Neuronal stem cell (in vitro differentiated cells): ENCODE data around the gene ZNF383.
"Not testable (repeated sequence)": the region's sequence is repeated elsewhere in the genome, so short reads cannot be mapped to it uniquely, and the experiment has no call there.

Experiments
- DNase-seq: peaks from one replicate; pipeline ENCODE4 v3.0.0-alpha.2; 2013; ENCODE audit warnings: low spot score
- H2AFZ ChIP-seq: one replicate; pipeline ENCODE4 v1.6.1; 2013; ENCODE audit warnings: mild to moderate bottlenecking, low read length, inconsistent platforms
- H2AK5ac ChIP-seq: 2 replicates; pipeline ENCODE4 v1.6.1; 2013; ENCODE audit warnings: low read depth, mild to moderate bottlenecking, inconsistent platforms, low read length, moderate library complexity, mixed read lengths
- H2BK120ac ChIP-seq: 2 replicates; pipeline ENCODE4 v1.6.1; 2013; ENCODE audit warnings: low read depth, mild to moderate bottlenecking, inconsistent platforms, low read length, moderate library complexity, mixed read lengths
- H2BK12ac ChIP-seq: one replicate; pipeline ENCODE4 v1.6.1; 2013; ENCODE audit warnings: low read length, inconsistent platforms
- H2BK15ac ChIP-seq: 2 replicates; pipeline ENCODE4 v1.6.1; 2013; ENCODE audit warnings: mild to moderate bottlenecking, low read length, inconsistent platforms, mixed read lengths
- H2BK5ac ChIP-seq: one replicate; pipeline ENCODE4 v1.6.1; 2013; ENCODE audit warnings: inconsistent platforms, mild to moderate bottlenecking, low read length, moderate library complexity
- H3K14ac ChIP-seq: one replicate; pipeline ENCODE4 v1.6.1; 2013; ENCODE audit warnings: low read length, inconsistent platforms
- H3K18ac ChIP-seq: 2 replicates; pipeline ENCODE4 v1.6.1; 2013; ENCODE audit warnings: low read length, inconsistent platforms
- H3K23ac ChIP-seq: 2 replicates; pipeline ENCODE4 v1.6.1; 2013; ENCODE audit warnings: low read depth, mild to moderate bottlenecking, mixed read lengths, low read length, inconsistent platforms; ENCODE audit not compliant: poor library complexity
- H3K27ac ChIP-seq: replicated peaks from 3 replicates; pipeline ENCODE4 v1.5.1; 2013; ENCODE audit warnings: low read length, inconsistent platforms
- H3K27me3 ChIP-seq, 3 experiments: 2 replicates each; pipeline ENCODE4 v1.6.1; 2013; ENCODE audit warnings: low read length in 3 of 3, mild to moderate bottlenecking in 2 of 3, inconsistent platforms in 1 of 3, low read depth in 1 of 3, mixed read lengths in 1 of 3, moderate library complexity in 1 of 3; ENCODE audit not compliant: control insufficient read depth in 3 of 3, insufficient read depth in 3 of 3
- H3K36me3 ChIP-seq, 2 donors: replicated peaks in 1 of 2; 2 replicates each; pipeline ENCODE4 v1.6.1; 2013; ENCODE audit warnings: low read length in 2 of 2; ENCODE audit not compliant: control insufficient read depth in 2 of 2, insufficient read depth in 2 of 2
- H3K4ac ChIP-seq: 2 replicates; pipeline ENCODE4 v1.6.1; 2013; ENCODE audit warnings: inconsistent platforms, mild to moderate bottlenecking, low read length, moderate library complexity
- H3K4me1 ChIP-seq, 2 donors: 1 replicate in 1 of 2; 2 replicates in 1 of 2; pipeline ENCODE4 v1.6.1; 2013; ENCODE audit warnings: low read length in 2 of 2, low read depth in 1 of 2; ENCODE audit not compliant: control insufficient read depth in 2 of 2, insufficient read depth in 1 of 2
- H3K4me2 ChIP-seq: one replicate; pipeline ENCODE4 v1.6.1; 2013; ENCODE audit warnings: mild to moderate bottlenecking, low read length, inconsistent platforms; ENCODE audit not compliant: insufficient read depth, poor library complexity, severe bottlenecking
- H3K4me3 ChIP-seq, 2 donors: 2 replicates each; pipeline ENCODE4 v1.5.1; 2013; ENCODE audit warnings: low read length in 2 of 2, mild to moderate bottlenecking in 2 of 2, inconsistent platforms in 1 of 2, moderate library complexity in 1 of 2
- H3K79me1 ChIP-seq: one replicate; pipeline ENCODE4 v1.6.1; 2013; ENCODE audit warnings: low read depth, mild to moderate bottlenecking, inconsistent platforms, low read length, moderate library complexity
- H3K9ac ChIP-seq: one replicate; pipeline ENCODE4 v1.6.1; 2013; ENCODE audit warnings: mild to moderate bottlenecking, low read depth, low read length, inconsistent platforms; ENCODE audit not compliant: poor library complexity
- H3K9me3 ChIP-seq, 2 donors: replicated peaks in 1 of 2; 2 replicates each; pipeline versions ENCODE3 to v1.6.1; 2013; ENCODE audit warnings: low read length in 2 of 2, mild to moderate bottlenecking in 2 of 2, inconsistent platforms in 1 of 2, low read depth in 1 of 2, mixed read lengths in 1 of 2, moderate library complexity in 1 of 2; ENCODE audit not compliant: control insufficient read depth in 2 of 2, insufficient read depth in 1 of 2
- H4K8ac ChIP-seq: one replicate; pipeline ENCODE4 v1.6.1; 2013; ENCODE audit warnings: low read depth, mild to moderate bottlenecking, inconsistent platforms, low read length, moderate library complexity
- H4K91ac ChIP-seq: one replicate; pipeline ENCODE4 v1.6.1; 2013; ENCODE audit warnings: low read length, low read depth, mild to moderate bottlenecking, inconsistent platforms; ENCODE audit not compliant: poor library complexity
- WGBS, 2 donors: extraction: QIAGEN DNeasy Blood & Tissue Kit; methylation state at CpG; one replicate each; pipeline ENCODE4 v1.1.7; 2013; ENCODE audit warnings: missing lambda C conversion rate in 2 of 2, mixed read lengths in 1 of 2; ENCODE audit not compliant: insufficient read length in 2 of 2, insufficient replicate concordance in 1 of 2; ENCODE audit errors: extremely low coverage in 2 of 2; 5-methylcytosine and 5-hydroxymethylcytosine counted together

ZNF383 gene

DNA sequence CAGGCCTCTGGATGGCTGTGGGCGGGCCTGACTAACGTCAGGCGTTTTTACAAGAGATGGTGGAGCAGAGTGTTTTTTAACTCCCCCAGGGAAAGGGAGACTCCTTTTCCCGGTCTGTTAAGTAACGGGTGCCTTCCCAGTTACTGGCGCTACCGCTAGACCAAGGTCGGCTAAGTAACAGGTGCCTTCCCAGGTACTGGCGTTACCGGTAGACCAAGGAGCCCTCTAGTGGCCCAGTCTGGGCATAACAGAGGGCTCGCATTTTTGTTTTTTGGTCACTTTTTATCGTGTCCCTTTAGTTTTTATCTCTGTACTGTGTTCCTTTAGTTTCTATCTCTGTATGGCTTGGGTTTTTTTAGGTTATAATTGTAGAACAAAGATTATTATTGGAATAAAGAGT, 10.0 kb downstream of the ZNF383 start:
- H3K23ac ChIP-seq = no peak overlapping the region
- H2BK120ac ChIP-seq = no peak overlapping the region
- peaks cover 15 to 74% of the 10 kb centered on the region in 2 donors for H3K36me3 ChIP-seq
- no peak overlapping the region for H3K27ac ChIP-seq
- no CpG with 5 or more reads among the region's 12 CpGs for WGBS, 2 donors
- H2BK5ac ChIP-seq = no peak overlapping the region
- no peak overlapping the region for H4K8ac ChIP-seq
- no peaks in the 10 kb centered on the region for H3K4me1 ChIP-seq
- no peak overlapping the region for H3K14ac ChIP-seq
- H3K4me3 ChIP-seq = no peak overlapping the region
- no peak overlapping the region for H4K91ac ChIP-seq
- no peak overlapping the region for H3K4ac ChIP-seq
- no peak overlapping the region for H3K18ac ChIP-seq
- no peaks in the 10 kb centered on the region for H3K79me1 ChIP-seq
- H2AFZ ChIP-seq = no peak overlapping the region
- no peak overlapping the region for H3K9ac ChIP-seq
- no peak for DNase-seq
- H2BK12ac ChIP-seq = no peak overlapping the region
- H3K4me2 ChIP-seq = no peak overlapping the region
- H2BK15ac ChIP-seq = no peak overlapping the region
- H2AK5ac ChIP-seq = no peak overlapping the region
- no peaks in the 10 kb centered on the region for H3K27me3 ChIP-seq
- H3K9me3 ChIP-seq = peaks cover 8 to 70% of the 10 kb centered on the region in 2 donors

DNA sequence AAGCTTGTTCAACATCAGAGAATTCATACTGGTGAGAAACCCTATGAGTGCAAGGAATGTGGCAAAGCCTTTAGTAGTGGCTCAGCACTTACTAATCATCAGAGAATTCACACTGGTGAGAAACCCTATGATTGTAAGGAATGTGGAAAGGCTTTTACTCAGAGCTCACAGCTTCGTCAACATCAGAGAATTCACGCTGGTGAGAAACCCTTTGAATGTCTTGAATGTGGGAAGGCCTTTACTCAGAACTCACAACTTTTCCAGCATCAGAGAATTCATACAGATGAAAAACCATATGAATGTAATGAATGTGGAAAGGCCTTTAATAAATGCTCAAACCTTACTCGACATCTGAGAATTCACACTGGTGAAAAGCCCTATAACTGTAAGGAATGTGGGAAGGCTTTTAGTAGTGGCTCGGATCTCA, 25.2 kb downstream of the ZNF383 start:
- Histone ChIP-seq H2AK5ac (no peak overlapping the region), H2BK120ac (no peak overlapping the region), H3K27ac (no peak overlapping the region), H3K4me1 (no peaks in the 10 kb centered on the region), H3K27me3 (no peaks in the 10 kb centered on the region), H3K9me3 (peaks cover 19 to 78% of the 10 kb centered on the region in 2 donors), H3K36me3 (peaks cover 20 to 56% of the 10 kb centered on the region in 2 donors), H3K14ac (no peak overlapping the region), H3K18ac (no peak overlapping the region), H2BK5ac (no peak overlapping the region), H3K23ac (no peak overlapping the region), H3K79me1 (no peaks in the 10 kb centered on the region), H3K4me3 (no peak overlapping the region), H3K4me2 (no peak overlapping the region), H4K91ac (no peak overlapping the region), H2BK15ac (no peak overlapping the region), H4K8ac (no peak overlapping the region), H3K4ac (no peak overlapping the region), H2BK12ac (no peak overlapping the region), H3K9ac (no peak overlapping the region), H2AFZ (no peak overlapping the region)
- WGBS, 2 donors = no CpG with 5 or more reads among the region's 4 CpGs
- DNase-seq = no peak

DNA sequence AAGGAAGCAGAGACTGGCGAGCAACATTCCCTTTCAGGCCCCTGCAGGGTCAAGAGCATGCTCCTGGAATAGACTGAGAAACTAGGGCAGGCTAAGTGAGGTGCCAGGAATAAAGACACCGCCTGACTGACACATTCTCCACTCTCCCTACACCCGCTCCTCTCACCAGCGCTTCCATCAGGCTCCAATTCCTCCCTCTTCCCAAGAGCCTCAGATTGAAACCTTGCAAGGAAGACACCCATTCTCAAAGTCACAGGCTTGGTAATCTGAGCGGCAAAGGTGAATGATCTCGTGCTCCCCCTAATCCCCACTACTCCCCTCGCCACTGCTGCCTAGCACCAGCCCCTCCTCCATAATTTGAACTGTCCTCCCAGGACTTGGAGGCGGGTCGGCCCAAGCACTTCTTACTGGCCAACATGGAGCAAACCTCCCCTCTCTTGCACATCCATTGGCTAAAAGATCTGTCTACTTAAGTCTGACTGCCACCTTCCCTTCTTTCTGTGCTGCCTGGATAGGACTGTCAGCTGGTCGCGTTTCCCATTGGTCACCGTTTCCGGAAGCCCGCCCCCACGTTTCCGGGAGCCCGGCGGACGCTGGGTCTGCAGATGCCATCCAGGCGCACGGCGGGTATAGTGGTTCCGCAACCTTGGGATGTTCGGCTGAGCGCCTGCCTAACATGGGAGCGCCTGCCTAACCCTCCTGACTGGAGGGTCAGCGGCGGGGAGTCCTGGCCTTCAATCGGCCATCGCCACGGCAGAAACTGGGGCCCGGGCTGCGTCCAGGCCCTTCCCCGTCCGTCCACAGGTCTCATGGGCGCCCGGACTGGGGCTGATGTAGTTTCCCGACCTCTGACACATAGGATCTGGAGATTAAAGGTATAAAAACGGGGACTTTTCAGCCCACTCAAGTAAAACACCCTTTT, 33.6 kb downstream of the ZNF383 start:
- Histone ChIP-seq H4K91ac (no peak overlapping the region), H3K4ac (no peak overlapping the region), H3K27me3 (no peaks in the 10 kb centered on the region), H3K9ac (peak overlapping the region; percentile 85), H3K27ac (no peak overlapping the region), H3K4me2 (peak overlapping the region; percentile 37), H3K9me3 (peaks cover 13 to 25% of the 10 kb centered on the region in 2 donors), H4K8ac (no peak overlapping the region), H3K79me1 (peaks cover 3% of the 10 kb centered on the region), H2BK120ac (no peak overlapping the region), H3K36me3 (no peaks in the 10 kb centered on the region), H3K4me1 (no peaks in the 10 kb centered on the region), H3K4me3 (peak overlapping the region in 1 of 2 donors; percentile 91), H3K14ac (no peak overlapping the region), H2AFZ (no peak overlapping the region), H3K23ac (no peak overlapping the region), H3K18ac (peak overlapping the region; percentile 25), H2AK5ac (no peak overlapping the region), H2BK15ac (no peak overlapping the region), H2BK12ac (no peak overlapping the region), H2BK5ac (no peak overlapping the region)
- WGBS, 2 donors = no CpG with 5 or more reads among the region's 39 CpGs
- peak; percentile 76 for DNase-seq

DNA sequence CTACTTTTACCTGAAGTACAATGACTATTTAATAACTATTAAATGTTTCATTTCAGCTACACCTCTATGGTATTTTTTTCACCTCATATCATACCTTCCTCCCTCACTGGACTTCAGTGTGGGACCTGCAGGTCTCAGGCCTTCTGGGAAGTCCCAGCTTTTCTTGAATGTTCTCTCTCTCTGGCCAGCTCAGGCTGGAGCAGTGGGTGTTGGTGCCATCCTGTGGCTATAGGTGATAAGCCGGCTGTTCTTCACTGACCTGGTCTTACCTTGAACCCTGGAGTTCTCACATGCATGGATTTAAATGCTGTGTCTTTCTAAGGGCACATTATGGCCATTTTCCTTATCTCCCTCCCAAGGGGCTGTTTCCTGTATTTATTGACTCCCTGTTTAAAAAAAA, 45.0 kb downstream of the ZNF383 start:
- H3K9ac ChIP-seq, DNase-seq, H3K27ac ChIP-seq, H2BK12ac ChIP-seq, H3K4ac ChIP-seq, H3K4me2 ChIP-seq, H3K4me1 ChIP-seq, H3K4me3 ChIP-seq, H3K18ac ChIP-seq, H3K79me1 ChIP-seq, H3K36me3 ChIP-seq, H2BK120ac ChIP-seq, H3K23ac ChIP-seq, H2AFZ ChIP-seq, H4K91ac ChIP-seq, H3K14ac ChIP-seq, H2BK5ac ChIP-seq, H3K27me3 ChIP-seq, H2BK15ac ChIP-seq, H3K9me3 ChIP-seq, H2AK5ac ChIP-seq, H4K8ac ChIP-seq: not testable (repeated sequence)
- no CpG with 5 or more reads among the region's 1 CpG for WGBS, 2 donors
